Aorta (tissue), 5 donors: ENCODE data around the gene SH3BP5. TPM values are rescaled to one million over a fixed set of nuclear protein-coding genes. Genes with fewer than 3 reads are reported as not detected.

ENCODE experiments used
- ATAC-seq: fragments of 200-7000 bp; cut with Tn5 transposase; one replicate; pipeline ENCODE4 v1.9.1; 2022; ENCODE audit warnings: moderate library complexity; ENCODE audit not compliant: low FRiP score
- DNase-seq, 2 donors: peaks; one replicate each; pipeline ENCODE4 v3.0.0-alpha.2; 2020
- H3K27ac ChIP-seq, 2 donors: one replicate each; pipeline ENCODE4 v1.5.1; 2013; ENCODE audit warnings: low read length in 2 of 2, mild to moderate bottlenecking in 2 of 2, moderate library complexity in 2 of 2, control low read depth in 1 of 2, inconsistent platforms in 1 of 2, low read depth in 1 of 2
- H3K27me3 ChIP-seq, 2 donors: one replicate each; pipeline ENCODE4 v1.6.1; 2013; ENCODE audit warnings: control low read depth in 1 of 2, low read length in 1 of 2, mild to moderate bottlenecking in 1 of 2, moderate library complexity in 1 of 2; ENCODE audit not compliant: insufficient read depth in 2 of 2, control insufficient read depth in 1 of 2
- H3K36me3 ChIP-seq, 2 donors: one replicate each; pipeline ENCODE4 v1.6.1; 2013; ENCODE audit warnings: control low read depth in 1 of 2, low read length in 1 of 2, mild to moderate bottlenecking in 1 of 2; ENCODE audit not compliant: insufficient read depth in 2 of 2, control insufficient read depth in 1 of 2
- H3K4me1 ChIP-seq, 2 donors: one replicate each; pipeline ENCODE4 v1.6.1; 2013; ENCODE audit warnings: low read length in 2 of 2, control low read depth in 1 of 2, mild to moderate bottlenecking in 1 of 2, moderate library complexity in 1 of 2; ENCODE audit not compliant: insufficient read depth in 2 of 2, control insufficient read depth in 1 of 2
- H3K4me3 ChIP-seq, 2 donors: one replicate each; pipeline ENCODE4 v1.5.1; 2013; ENCODE audit warnings: low read length in 2 of 2, control low read depth in 1 of 2, mild to moderate bottlenecking in 1 of 2
- H3K9me3 ChIP-seq: one replicate; pipeline ENCODE4 v1.6.1; 2013; ENCODE audit warnings: mild to moderate bottlenecking, low read length; ENCODE audit not compliant: control insufficient read depth
- WGBS, 2 donors: extraction: QIAGEN DNeasy Blood & Tissue Kit; methylation state at CpG; one replicate each; pipeline ENCODE4 v1.1.7; 2013; 5-methylcytosine and 5-hydroxymethylcytosine counted together
- intact Hi-C, 2 donors: fragments of 100-400 bp; cut with DNase I; formaldehyde crosslinking; loops; one replicate each; pipeline versions ENCODE4 v1.14.2 to v1.15.0; 2022
- long read RNA-seq, 2 donors: library from polyadenylated mRNA; unstranded; transcript quantifications; one replicate each; pipeline ENCODE4 v2.0.0, GENCODE V29; 2020 to 2021
- polyA plus RNA-seq, 2 donors: library from polyadenylated mRNA; stranded (reverse); fragments of 200-250 nt; gene quantifications; one replicate each; pipeline ENCODE4 v1.2.3, GENCODE V29; 2013
- total RNA-seq, 2 donors: library from RNA; stranded (reverse); fragmentation: NEBNext Ultra II Directional; extraction: Animal tissue kit (Norgen Biotek cat#: 25700); gene quantifications; one replicate each; pipeline ENCODE4 v1.2.1, GENCODE V29; 2021
- donor health status: healthy with polysubstance abuse.
- donor health status: Bipolar disorder and iron deficiency.
- donor health status: DM: no; HTN: no; CAD: no.
- donor health status: DM: no; HTN: no; CAD: no.
- donor health status: DM: yes; HTN: yes; CAD: no.

The SH3BP5 gene, protein sequence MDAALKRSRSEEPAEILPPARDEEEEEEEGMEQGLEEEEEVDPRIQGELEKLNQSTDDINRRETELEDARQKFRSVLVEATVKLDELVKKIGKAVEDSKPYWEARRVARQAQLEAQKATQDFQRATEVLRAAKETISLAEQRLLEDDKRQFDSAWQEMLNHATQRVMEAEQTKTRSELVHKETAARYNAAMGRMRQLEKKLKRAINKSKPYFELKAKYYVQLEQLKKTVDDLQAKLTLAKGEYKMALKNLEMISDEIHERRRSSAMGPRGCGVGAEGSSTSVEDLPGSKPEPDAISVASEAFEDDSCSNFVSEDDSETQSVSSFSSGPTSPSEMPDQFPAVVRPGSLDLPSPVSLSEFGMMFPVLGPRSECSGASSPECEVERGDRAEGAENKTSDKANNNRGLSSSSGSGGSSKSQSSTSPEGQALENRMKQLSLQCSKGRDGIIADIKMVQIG
- total RNA-seq (10 to 100 TPM; 79.9 to 93.1 TPM), polyA plus RNA-seq (10 to 100 TPM; 26.5 to 62.6 TPM)
- long read RNA-seq, donor 1, transcript SH3BP5-202 (9 exons, 2,822 nt) = major isoform, 558 of 701 reads
- long read RNA-seq, donor 1, partial matches to known transcripts = 26 of 701 reads
- long read RNA-seq, donor 1, other reads (novel, unspliced or antisense) = 116 of 701 reads
- long read RNA-seq, donor 2, transcript SH3BP5-202 (9 exons, 2,822 nt) = major isoform, 46 of 83 reads
- long read RNA-seq, donor 2, partial matches to known transcripts = 10 of 83 reads
- long read RNA-seq, donor 2, other reads (novel, unspliced or antisense) = 27 of 83 reads

DNA sequence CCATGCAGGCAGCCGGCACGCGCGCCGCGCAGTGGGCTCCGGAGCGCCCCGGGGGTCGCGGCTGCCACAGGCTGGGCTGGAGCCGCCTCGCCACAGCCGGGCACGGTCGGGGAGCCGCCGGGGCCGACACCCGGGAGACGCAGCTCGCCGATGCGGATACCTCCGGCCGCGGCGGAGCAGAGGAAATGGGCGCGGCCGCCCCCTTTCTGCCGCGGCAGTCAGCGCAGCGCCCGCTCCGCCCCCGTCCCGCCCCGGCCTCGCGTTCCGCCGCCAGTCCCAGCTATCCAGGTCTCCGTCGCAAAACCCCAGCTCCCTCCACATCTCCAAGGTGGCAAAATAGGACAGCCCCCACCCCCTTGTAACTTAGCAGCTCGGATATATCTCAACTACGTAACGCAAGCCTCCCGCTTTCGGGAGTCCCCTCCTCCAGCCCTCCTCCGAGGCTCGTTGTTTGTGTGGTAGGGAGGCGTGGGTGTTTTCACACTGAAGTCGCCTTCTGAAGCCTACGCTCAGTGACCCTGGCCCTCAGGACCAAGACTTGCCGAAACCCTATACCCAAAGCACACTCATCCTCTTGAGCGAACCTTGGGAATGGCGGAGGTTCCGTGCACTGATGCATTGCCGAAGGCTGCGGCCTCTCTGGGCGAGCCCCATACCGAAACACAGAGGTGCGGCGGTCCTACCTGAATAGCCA, at the start of gene SH3BP5:
Gene SH3BP5, minus strand, starts transcription at position 182 of the 694 bp plus-strand sequence. Its CDS starts 178 bp downstream, at position 4.
- ATAC-seq (peak; percentile 92), DNase-seq (peak; percentile 86 to 93)
- no peaks in the 10 kb centered on the region for H3K36me3 ChIP-seq
- peak within 1 kb of the TSS in 1 of 2 donors; percentile 41 for H3K27ac ChIP-seq
- no peaks in the 10 kb centered on the region for H3K9me3 ChIP-seq
- peak within 1 kb of the TSS; percentile 50 to 60 for H3K4me3 ChIP-seq
- no peaks in the 10 kb centered on the region for H3K27me3 ChIP-seq
- H3K4me1 ChIP-seq = no peaks in the 10 kb centered on the region
- intact Hi-C loops = loop anchor here (1.0 to 5.0 kb wide), 4 partner anchors 45 to 64 kb away; no protein-coding TSS in a partner anchor
- 12 to 23% methylated on average over 36 to 66 of the region's 66 CpGs for WGBS, 2 donors

DNA sequence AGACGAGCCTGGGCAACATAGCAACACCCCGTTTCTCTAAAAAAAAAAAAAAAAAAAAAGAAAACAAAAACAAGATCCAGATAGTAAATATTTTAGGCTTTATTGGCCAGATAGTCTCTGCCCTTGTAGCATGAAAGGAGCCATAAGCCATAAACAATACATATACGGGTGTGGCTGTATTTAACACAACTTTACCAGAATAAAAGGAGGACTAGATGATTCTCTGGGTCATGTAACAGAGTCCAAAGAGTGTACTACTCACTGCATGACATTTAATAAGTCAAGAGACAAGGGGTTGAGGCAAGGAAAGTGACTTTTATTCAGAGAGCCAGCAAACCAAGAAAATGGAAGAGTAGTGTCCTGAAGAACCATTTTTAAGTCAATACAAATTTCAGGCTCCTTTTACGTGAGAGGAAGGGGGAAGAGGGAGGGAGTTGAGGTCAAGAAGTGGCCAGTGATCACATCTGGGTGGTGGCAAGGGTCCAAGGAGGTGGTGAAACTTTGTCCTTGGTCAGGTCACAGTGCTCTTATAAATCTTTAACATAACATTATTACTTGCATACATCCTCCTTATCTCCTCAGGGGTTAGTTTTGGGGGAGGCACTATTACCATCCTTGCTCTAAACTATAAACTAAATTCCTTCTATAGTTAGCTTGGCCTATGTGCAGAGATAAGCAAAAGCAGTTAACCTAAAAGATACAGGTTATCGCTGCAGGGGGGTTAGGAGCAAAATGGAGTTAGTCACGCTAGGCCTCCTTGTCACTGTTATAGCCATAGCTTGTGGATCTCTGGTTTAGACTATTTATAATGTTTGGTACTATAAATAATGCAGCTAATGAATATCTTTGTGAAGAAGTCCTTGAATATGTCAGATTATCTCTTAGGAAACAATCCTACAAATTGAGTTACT, 48.8 kb upstream of the SH3BP5 start:
- no peaks in the 10 kb centered on the region for H3K36me3 ChIP-seq
- no peaks in the 10 kb centered on the region for H3K27me3 ChIP-seq
- H3K27ac ChIP-seq = no peak overlapping the region
- ATAC-seq (no peak), DNase-seq (no peak)
- WGBS, 2 donors = 75 to 83% methylated on average over 6 of the region's 6 CpGs
- H3K4me1 ChIP-seq = no peaks in the 10 kb centered on the region
- H3K4me3 ChIP-seq = no peak overlapping the region
- no peaks in the 10 kb centered on the region for H3K9me3 ChIP-seq
- intact Hi-C loops = no loop called here

DNA sequence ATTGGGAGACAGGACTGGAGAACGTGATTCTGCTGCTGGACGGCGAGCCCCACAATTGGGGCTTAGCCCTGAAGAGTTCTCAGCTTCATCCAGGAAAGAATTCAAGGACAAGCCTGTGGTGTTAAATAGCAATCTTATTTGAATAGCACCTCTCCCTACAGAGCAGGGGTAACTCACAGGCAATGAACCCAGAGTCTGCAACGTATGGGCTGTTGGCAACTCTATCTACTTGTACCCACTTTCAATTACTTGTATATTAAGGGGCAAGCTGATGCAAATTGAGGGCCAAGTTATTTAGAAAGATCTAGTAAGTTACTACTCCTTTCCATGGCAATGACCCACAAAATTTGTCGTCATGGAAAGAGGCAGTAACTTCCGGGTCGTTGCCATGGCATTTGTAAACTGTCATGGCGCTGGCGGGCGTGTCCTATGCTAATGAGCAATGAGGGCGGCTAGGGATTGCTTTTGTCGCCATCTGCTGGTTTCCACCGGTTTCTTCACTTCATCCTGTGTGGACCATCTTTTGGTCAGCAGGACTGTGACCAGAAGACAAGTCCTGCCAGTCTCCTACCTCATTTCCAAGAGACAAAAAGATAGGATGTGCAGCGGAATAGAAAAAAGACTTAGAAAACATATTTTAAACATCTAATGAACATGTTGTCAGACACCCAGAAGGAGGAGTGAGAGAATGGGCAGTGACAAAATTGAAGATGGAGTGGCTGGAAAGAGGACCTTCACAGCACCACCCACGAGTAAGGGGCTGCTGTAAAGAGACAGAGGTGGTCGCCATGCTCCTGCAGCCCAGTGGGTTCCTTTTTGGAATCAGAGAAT, 45.8 kb upstream of the SH3BP5 start:
- intact Hi-C loops = loop anchor here (1.0 to 5.0 kb wide), 3 partner anchors 45 to 110 kb away; partner anchors contain the start of gene SH3BP5 (in 2 of the 2)
- H3K27ac ChIP-seq = peak overlapping the region in 1 of 2 donors; percentile 70
- peak; percentile 97 for DNase-seq
- H3K36me3 ChIP-seq = no peaks in the 10 kb centered on the region
- H3K4me3 ChIP-seq = no peak overlapping the region
- H3K27me3 ChIP-seq = no peaks in the 10 kb centered on the region
- 23% methylated on average over 16 of the region's 16 CpGs for WGBS, 2 donors
- H3K4me1 ChIP-seq = no peaks in the 10 kb centered on the region
- H3K9me3 ChIP-seq = no peaks in the 10 kb centered on the region
- peak; percentile 98 for ATAC-seq

- intact Hi-C loops = loop anchor here in 1 of 2 donors (5.0 kb wide), 1 partner anchor 43 kb away; the partner anchor contains the start of gene SH3BP5
- 89 to 93% methylated on average over 22 of the region's 22 CpGs for WGBS, 2 donors
- no peak overlapping the region for H3K4me3 ChIP-seq
Measured at GRCh38 chr3:15375461-15376000, 43.1 kb upstream of the SH3BP5 start.

DNA sequence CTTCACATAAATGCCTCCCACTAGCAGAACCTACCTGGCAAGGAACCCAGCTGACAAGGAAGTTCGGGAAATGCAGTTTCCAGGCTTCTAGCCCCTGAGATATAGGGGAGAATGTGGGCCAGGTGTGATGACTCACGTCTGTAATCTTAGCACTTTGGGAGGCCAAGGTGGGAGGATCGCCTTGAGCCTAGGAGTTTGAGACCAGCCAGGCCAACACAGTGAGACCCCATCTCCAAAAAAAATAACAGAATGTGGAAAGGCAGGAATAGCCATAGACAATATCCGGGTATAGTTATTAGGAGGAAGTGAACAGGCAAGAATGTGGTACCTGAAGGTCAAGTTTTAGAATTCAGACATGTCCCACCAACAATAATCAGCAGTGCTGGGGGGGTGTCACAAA, 40.5 kb upstream of the SH3BP5 start:
- intact Hi-C loops = no loop called here
- Histone ChIP-seq H3K4me1 (peaks cover 0 to 1% of the 10 kb centered on the region in 2 donors), H3K27ac (no peak overlapping the region), H3K9me3 (no peaks in the 10 kb centered on the region), H3K4me3 (no peak overlapping the region), H3K27me3 (no peaks in the 10 kb centered on the region), H3K36me3 (no peaks in the 10 kb centered on the region)
- DNase-seq (no peak), ATAC-seq (no peak)
- WGBS, 2 donors = 92 to 93% methylated on average over 4 of the region's 4 CpGs

More at GRCh38 chr3:15375461-15376000, 43.1 kb upstream of the SH3BP5 start:
- ATAC-seq (no peak), DNase-seq (no peak)
- Histone ChIP-seq H3K27ac (no peak overlapping the region), H3K9me3 (no peaks in the 10 kb centered on the region), H3K4me1 (peaks cover 0 to 1% of the 10 kb centered on the region in 2 donors), H3K27me3 (no peaks in the 10 kb centered on the region), H3K36me3 (no peaks in the 10 kb centered on the region)

- WGBS, 2 donors = 85 to 90% methylated on average over 6 of the region's 6 CpGs
- intact Hi-C loops = no loop called here
Measured at GRCh38 chr3:15368561-15369135, 36.3 kb upstream of the SH3BP5 start.

GRCh38 chr3:15367059-15367458, 34.7 kb upstream of the SH3BP5 start:
- 3% methylated on average over 1 of the region's 1 CpG for WGBS, 2 donors
- ATAC-seq = no peak
- Histone ChIP-seq H3K4me3 (no peak overlapping the region), H3K27ac (no peak overlapping the region), H3K36me3 (no peaks in the 10 kb centered on the region), H3K9me3 (no peaks in the 10 kb centered on the region), H3K4me1 (peaks cover 1 to 9% of the 10 kb centered on the region in 2 donors), H3K27me3 (no peaks in the 10 kb centered on the region)
- intact Hi-C loops = no loop called here
- DNase-seq = no peak

More at GRCh38 chr3:15368561-15369135, 36.3 kb upstream of the SH3BP5 start:
- Histone ChIP-seq H3K4me1 (peaks cover 1% of the 10 kb centered on the region in 2 donors), H3K27ac (no peak overlapping the region), H3K4me3 (no peak overlapping the region), H3K36me3 (no peaks in the 10 kb centered on the region), H3K9me3 (no peaks in the 10 kb centered on the region), H3K27me3 (no peaks in the 10 kb centered on the region)
- DNase-seq (no peak), ATAC-seq (no peak)
